Skeletal muscle tissue (tissue), 4 donors: ENCODE results near the gene MYO9B. TPM values are rescaled to one million over a fixed set of nuclear protein-coding genes. Genes with fewer than 3 reads are reported as not detected.

ENCODE experiments used
- H3K27ac ChIP-seq: one replicate; pipeline ENCODE4 v1.7.0; 2013; ENCODE audit warnings: mild to moderate bottlenecking, low read depth, low read length, inconsistent platforms
- H3K27me3 ChIP-seq, 3 donors: one replicate each; pipeline ENCODE4 v1.7.0; 2013; ENCODE audit warnings: low read length in 3 of 3; ENCODE audit not compliant: control insufficient read depth in 3 of 3, insufficient read depth in 3 of 3
- H3K36me3 ChIP-seq, 3 donors: one replicate each; pipeline ENCODE4 v1.7.0; 2013; ENCODE audit warnings: low read length in 3 of 3; ENCODE audit not compliant: control insufficient read depth in 3 of 3, insufficient read depth in 3 of 3
- H3K4me1 ChIP-seq, 3 donors: one replicate each; pipeline ENCODE4 v1.7.0; 2013; ENCODE audit warnings: low read length in 3 of 3, mild to moderate bottlenecking in 3 of 3; ENCODE audit not compliant: control insufficient read depth in 3 of 3, insufficient read depth in 3 of 3
- H3K4me3 ChIP-seq, 3 donors: one replicate each; pipeline ENCODE4 v1.7.0; 2013; ENCODE audit warnings: low read length in 3 of 3
- H3K9ac ChIP-seq, 3 donors: one replicate each; pipeline ENCODE4 v1.7.0; 2013; ENCODE audit warnings: low read length in 3 of 3, mild to moderate bottlenecking in 3 of 3, moderate library complexity in 2 of 3, low read depth in 1 of 3
- H3K9me3 ChIP-seq, 3 donors: one replicate each; pipeline ENCODE4 v1.7.0; 2013; ENCODE audit warnings: low read length in 3 of 3; ENCODE audit not compliant: control insufficient read depth in 3 of 3
- total RNA-seq: library from RNA; depleted of rRNA; stranded (reverse); fragments of >200 nt; gene quantifications from one replicate; pipeline ENCODE4 v1.2.3, GENCODE V29; 2014
- donor health status: Osteomylitis.

MYO9B gene
- total RNA-seq, 1 donor from 2014 or later = 12.5 TPM

DNA sequence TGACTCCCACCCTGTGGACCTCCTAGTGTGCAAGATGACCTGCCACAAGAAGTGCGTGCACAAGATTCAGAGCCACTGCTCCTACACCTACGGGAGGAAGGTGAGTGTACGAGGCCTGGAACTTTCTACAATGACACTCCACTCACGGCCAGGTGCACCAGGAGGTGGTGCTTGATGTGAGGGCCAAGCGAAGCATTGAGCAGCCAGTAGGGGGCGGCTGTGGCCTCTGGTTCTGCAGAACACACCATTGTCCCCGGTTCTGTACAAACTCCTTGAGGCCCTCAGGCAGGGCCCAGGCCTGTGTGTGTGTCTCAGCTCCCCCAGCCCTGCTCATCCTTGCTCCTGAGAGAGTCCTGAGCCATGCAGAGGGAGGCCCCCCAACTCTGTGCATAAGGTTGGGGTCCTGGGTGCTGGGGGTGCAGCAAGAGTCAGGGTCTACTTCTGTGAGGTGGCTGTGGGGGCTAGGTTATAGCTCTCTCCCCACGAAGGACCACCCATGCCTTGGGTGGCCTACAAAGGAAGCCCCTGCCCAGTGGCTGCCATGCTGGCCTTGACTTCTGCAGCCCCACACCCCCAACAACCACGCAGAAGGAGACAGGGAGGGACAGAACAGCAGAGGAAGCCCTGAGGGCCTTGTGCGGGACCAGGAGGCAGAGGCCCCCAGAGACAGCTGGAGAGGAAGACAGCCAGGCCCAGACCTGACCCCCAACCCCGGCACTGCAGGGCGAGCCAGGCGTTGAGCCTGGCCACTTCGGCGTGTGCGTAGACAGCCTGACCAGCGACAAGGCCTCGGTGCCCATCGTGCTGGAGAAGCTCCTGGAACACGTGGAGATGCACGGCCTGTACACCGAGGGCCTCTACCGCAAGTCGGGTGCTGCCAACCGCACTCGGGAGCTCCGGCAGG is 129.9 kb downstream of the MYO9B start:
- no peaks in the 10 kb centered on the region for H3K4me1 ChIP-seq
- H3K4me3 ChIP-seq = no peak overlapping the region
- H3K36me3 ChIP-seq = peaks cover 33 to 39% (median 36%) of the 10 kb centered on the region in 3 donors
- H3K9ac ChIP-seq = no peak overlapping the region
- no peaks in the 10 kb centered on the region for H3K27me3 ChIP-seq
- no peak overlapping the region for H3K27ac ChIP-seq
- no peaks in the 10 kb centered on the region for H3K9me3 ChIP-seq

DNA sequence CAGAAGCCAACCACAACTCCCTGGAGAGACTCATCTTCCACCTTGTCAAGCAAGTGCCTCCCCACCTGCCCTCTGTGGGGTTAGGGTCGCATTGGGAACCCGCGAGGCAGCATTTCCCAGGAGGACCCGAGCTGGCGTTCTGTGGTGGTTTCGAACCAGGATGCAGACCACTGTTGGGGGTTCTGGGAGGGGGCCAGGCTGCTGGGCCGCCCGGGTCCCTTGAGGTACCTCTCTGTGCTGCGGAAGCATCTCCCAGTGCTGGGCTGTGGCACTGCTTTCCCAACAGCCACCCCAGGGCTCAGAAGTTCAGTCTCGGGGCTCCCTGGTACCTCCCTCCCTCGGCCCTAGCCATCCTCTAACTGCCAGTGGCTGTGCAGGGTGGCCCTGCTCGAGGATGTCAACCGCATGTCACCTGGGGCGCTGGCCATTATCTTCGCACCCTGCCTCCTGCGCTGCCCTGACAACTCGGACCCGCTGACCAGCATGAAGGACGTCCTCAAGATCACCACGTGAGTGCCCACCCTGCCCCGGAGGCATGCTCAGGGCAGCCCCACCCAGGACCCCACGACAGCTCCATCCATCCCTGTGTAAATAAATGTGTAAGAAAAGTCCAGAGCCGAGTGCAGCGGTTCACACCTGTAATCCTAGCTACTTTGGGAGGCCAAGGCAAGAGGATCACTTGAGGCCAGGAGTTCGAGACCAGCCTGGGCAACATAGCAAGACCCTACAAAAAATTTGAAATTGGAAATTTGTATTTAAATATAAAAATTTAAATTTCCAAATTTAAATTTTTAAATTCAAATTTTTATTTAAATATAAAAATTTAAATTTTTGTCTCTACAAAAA is 131.4 kb downstream of the MYO9B start:
- no peaks in the 10 kb centered on the region for H3K9me3 ChIP-seq
- H3K27ac ChIP-seq = no peak overlapping the region
- no peak overlapping the region for H3K9ac ChIP-seq
- H3K36me3 ChIP-seq = peaks cover 24 to 26% (median 25%) of the 10 kb centered on the region in 3 donors
- H3K27me3 ChIP-seq = no peaks in the 10 kb centered on the region
- no peaks in the 10 kb centered on the region for H3K4me1 ChIP-seq
- H3K4me3 ChIP-seq = no peak overlapping the region

DNA sequence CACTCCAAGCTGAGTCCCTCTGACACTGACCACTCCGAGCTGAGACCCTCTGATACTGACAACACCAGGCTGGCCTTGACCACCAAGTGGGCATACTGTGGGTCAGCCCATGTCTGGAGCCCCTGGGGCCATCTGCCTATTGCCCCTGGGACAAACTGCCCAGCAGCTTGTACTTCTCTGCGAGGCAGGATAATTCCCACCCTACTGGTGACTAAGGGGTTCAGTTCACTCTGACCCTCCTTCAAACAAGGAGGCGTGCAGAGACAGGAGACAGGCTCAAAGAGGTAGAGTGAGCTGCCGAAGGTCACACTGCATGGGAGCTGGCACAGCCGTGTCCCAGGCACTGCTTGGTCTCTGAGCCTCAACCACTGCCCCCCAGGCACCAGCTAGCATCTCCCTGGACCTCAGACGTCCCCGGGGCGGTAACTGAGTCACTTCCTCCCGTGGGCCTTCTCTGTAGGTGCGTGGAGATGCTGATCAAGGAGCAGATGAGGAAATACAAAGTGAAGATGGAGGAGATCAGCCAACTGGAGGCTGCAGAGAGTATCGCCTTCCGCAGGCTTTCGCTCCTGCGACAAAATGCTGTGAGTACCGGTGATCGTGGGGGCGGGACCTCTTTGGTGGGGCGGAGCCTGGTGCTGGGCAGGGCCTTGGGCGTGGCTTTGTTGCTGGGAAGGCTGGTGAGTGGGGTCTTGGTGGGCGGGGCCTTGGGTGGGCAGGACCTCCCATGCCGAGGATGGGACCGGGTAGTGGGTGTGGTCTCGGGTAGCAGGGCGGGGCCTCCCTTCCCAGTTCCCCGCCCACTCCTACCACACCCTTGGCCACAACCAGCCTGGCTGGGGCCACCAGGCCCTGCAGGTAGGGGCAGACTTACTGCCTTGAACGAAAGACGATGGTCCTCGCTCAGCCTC is 133.8 kb downstream of the MYO9B start:
- peaks cover 14 to 16% (median 14%) of the 10 kb centered on the region in 3 donors for H3K36me3 ChIP-seq

DNA sequence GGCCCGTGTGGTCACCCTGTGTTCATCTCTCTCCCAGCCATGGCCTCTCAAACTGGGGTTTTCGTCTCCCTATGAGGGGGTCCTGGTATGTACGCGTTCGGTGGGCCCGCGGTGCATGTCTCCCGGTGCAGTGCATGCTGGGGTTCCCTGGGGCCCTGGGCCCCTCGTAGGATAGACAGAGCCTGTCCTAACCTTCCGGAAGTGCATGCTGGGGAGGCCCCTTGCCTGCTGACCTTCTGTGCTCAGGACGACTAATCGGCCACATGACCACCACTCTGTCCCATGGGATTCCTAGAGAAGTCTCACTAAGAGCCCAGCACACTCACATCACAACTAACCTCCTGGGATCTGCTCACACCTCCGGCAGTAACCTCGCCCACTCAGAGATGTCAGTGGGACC is 134.7 kb downstream of the MYO9B start:
- Histone ChIP-seq H3K27ac (no peak overlapping the region), H3K36me3 (peaks cover 14% of the 10 kb centered on the region in 3 donors), H3K9me3 (no peaks in the 10 kb centered on the region), H3K4me3 (no peak overlapping the region), H3K27me3 (no peaks in the 10 kb centered on the region), H3K4me1 (peaks cover 5 to 9% (median 5%) of the 10 kb centered on the region in 3 donors), H3K9ac (no peak overlapping the region)

More for the DNA sequence above, 133.8 kb downstream of the MYO9B start:
- Histone ChIP-seq H3K27me3 (no peaks in the 10 kb centered on the region), H3K27ac (no peak overlapping the region), H3K4me1 (peaks cover 0 to 1% (median 0%) of the 10 kb centered on the region in 3 donors), H3K4me3 (no peak overlapping the region), H3K9ac (no peak overlapping the region), H3K9me3 (no peaks in the 10 kb centered on the region)

DNA sequence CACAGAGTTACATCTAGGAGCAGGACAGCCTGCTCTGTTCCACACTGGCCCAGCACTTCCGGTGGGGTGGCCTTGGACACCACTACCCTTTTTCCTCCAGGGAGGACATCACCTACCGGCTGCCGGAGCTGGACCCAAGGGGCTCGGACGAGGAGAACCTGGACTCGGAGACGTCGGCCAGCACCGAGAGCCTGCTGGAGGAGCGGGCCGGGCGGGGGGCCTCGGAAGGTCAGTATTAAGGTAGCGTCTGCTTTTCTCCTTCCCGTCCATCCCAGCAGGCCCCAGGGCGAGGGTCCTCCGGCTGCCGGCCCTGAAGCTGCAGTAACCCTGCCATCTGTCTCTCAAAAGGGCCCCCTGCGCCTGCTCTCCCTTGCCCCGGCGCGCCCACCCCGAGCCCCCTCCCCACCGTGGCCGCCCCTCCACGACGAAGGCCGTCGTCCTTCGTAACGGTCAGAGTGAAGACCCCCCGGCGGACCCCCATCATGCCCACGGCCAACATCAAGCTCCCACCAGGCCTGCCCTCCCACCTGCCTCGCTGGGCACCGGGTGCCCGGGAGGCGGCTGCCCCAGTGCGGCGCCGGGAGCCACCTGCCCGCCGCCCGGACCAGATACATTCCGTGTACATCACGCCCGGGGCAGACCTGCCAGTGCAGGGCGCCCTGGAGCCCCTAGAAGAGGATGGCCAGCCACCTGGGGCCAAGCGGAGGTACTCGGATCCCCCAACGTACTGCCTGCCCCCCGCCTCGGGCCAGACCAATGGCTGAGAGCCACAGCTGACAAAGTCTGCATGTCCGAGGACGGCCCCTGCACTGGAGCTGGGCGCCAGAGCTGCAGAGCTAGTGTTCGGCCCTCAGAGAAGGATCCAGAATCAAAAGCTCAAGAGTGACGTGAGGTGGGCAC is 136.2 kb downstream of the MYO9B start:
- Histone ChIP-seq H3K4me3 (no peak overlapping the region), H3K27ac (no peak overlapping the region), H3K9me3 (no peaks in the 10 kb centered on the region), H3K4me1 (peaks cover 5 to 12% (median 11%) of the 10 kb centered on the region in 3 donors), H3K9ac (no peak overlapping the region), H3K36me3 (peaks cover 10 to 14% (median 13%) of the 10 kb centered on the region in 3 donors), H3K27me3 (no peaks in the 10 kb centered on the region)

DNA sequence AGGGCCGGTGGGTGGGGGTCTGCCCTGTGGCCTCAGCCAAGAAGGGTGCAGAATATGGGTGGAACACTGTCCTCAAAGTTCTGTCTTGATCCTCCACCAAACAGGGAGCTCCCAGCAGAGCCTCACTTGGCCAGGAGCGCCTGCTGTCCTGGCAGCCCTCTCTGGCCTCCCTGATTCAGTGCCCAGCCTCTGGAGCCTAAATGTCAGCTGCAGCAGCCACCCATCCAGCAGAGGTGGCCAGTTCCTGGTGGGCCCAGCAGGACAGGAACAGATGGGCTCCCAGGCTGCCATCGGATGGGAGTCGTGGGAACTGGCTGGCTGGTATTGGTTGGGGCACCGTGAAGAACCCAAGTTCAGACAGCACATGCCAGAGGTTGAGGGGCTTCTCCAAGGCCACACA is 137.8 kb downstream of the MYO9B start:
- no peaks in the 10 kb centered on the region for H3K9me3 ChIP-seq
- no peak overlapping the region for H3K4me3 ChIP-seq
- no peak overlapping the region for H3K27ac ChIP-seq
- H3K4me1 ChIP-seq = peaks cover 5 to 12% (median 11%) of the 10 kb centered on the region in 3 donors
- H3K36me3 ChIP-seq = peaks cover 21 to 25% (median 23%) of the 10 kb centered on the region in 3 donors
- no peaks in the 10 kb centered on the region for H3K27me3 ChIP-seq
- H3K9ac ChIP-seq = no peak overlapping the region

DNA sequence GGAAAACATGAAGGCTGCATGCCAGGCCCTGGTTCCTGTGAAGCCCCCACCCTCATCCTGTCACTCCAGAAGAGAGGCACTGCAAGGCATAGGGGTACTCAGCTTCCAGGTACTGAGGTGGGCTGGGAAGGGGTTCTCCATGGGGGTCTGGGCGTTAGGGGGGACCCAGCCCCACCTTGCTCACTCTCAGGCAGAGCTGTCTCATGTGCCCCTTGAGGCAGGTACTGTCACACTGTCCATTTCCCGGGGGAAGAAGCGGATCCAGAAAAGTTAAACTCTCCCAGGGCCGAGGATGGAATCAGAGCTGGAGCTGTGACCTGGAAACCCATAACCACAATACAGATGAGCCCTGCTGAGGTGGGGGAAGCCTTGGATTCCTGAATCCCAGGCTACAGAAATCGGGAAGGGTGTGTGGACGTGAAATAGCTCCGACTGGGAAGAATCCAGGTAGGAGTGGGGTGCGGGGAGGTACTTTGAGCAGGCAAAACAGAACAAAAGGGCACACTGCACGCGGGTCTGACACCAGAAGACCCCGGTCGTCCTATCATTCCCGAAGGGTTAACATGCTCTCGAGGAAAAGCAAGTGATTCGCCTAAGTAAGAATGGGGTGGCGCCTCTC is 139.0 kb downstream of the MYO9B start:
- peaks cover 17 to 26% (median 24%) of the 10 kb centered on the region in 3 donors for H3K36me3 ChIP-seq

DNA sequence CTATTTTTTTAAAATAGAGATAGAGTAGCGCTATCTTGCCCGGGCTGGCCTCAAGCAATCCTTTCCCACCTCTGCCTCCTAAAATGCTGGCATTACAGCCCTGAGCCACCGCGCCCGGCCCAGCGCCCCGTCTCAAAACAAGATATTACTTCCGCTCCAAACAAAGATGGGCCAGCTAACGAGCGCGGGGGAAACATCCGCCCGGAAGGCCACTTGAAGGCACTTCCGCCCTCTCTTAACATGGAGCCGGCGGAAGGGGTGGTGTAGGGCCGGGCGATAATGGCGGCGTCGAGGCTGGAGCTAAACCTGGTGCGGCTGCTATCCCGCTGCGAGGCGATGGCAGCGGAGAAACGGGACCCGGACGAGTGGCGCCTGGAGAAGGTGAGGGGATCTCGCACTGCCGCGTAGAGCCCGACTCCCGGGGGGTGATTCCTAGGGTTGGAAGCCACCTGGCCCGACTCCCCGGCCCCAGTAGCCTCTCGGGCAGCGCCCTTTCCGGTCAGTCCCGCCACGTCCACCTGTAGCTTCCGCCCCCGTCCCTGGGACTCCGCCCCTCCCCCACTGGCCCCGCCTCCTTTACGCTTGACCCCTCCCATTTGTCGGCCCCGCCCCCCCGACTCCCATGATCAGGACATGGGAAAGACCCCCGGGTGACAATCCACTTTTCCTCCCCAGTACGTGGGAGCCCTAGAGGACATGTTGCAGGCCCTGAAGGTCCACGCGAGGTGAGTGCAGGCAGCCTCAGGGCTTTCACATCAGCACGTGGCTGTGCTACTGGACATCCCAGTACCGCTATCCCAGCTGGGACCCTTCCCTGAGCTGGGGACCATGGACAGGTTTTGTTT is 139.8 kb downstream of the MYO9B start, which contains the start of gene USE1:
TSS of gene USE1 (plus strand) at position 231 of the 845 bp plus-strand sequence. CDS start at position 280, 49 bp downstream.
- Histone ChIP-seq H3K9me3 (no peaks in the 10 kb centered on the region), H3K4me3 (peak within 1 kb of the TSS; percentile 79 to 91 (median 81)), H3K36me3 (peaks cover 14 to 21% (median 20%) of the 10 kb centered on the region in 3 donors)

More for the DNA sequence above, 139.0 kb downstream of the MYO9B start:
- Histone ChIP-seq H3K27me3 (no peaks in the 10 kb centered on the region), H3K27ac (peak overlapping the region; percentile 84), H3K9me3 (no peaks in the 10 kb centered on the region), H3K4me3 (peak overlapping the region; percentile 79 to 91 (median 81)), H3K9ac (peak overlapping the region; percentile 75 to 91 (median 88)), H3K4me1 (peaks cover 5 to 12% (median 11%) of the 10 kb centered on the region in 3 donors)

More for the DNA sequence above, 139.8 kb downstream of the MYO9B start, which contains the start of gene USE1:
- Histone ChIP-seq H3K9ac (peak within 1 kb of the TSS; percentile 75 to 91 (median 88)), H3K27me3 (no peaks in the 10 kb centered on the region), H3K27ac (peak within 1 kb of the TSS; percentile 84), H3K4me1 (peaks cover 8 to 12% (median 11%) of the 10 kb centered on the region in 3 donors)
